Measurements from ENCODE around the gene MAN1A2.
A peak's percentile ranks its signal among the peaks of the same experiment; 100 is the strongest.

The MAN1A2 gene

DNA sequence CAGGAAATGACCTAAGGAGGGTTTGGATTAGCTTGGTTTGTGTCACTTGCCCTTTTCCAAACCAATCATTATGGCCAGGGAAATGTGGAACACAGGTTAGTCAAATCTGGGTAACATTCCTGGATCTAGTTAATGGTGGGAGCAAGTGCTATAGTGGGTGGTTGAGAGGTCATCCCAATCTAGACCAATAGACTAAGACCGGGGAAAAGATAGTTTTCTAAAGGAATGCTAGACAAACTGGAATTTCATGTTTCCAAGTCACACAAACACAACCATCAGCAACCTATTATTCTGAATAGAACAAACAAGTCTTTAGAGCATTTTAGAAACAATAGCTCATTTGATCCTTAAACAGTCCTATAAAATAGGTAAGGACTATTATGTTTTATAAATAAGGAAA is 4.3 kb upstream of the MAN1A2 start:
- DNase-seq, result no peak

DNA sequence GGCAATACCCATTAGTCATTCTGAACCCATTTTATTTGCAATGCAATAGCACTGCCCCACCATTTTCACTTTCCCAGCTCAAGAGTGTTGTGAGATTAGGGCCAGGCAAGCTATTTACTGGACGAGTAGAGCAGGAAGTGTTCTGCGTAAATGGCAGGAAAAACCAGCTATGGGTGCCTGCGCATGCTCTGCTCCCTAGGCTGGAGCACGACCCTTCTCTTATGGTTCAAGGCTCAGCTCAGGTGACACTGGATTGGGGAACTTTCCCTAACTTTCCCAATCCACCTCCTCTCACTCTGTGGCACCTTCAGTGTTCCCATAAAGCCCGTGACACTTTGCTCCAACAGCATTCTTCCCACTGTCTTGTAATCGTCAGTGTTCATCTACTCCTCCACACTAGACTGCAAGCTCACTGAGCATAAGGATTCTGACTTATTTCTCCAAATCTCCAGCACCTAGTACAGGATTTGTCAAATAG is 3.6 kb upstream of the MAN1A2 start:
- DNase-seq, result no peak

DNA sequence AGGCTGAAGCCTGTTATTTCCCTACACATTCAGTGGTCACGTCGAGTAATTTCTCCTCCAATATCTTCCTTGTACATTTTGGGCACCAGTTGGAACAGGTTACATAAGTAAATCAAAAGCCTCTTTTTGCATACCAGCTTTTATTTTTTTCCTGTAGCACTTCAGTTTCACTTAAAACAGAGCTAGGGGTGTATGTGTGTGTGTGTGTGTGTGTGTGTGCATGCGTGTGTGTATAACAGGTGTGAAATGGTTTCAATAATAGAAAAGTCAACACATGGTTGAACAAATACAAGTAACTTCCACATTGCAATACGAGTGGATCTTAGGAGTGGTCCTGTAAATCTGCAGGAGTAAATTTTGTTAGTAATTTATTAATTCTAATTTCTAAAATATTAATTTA is 3.0 kb upstream of the MAN1A2 start:
- DNase-seq, result no peak

DNA sequence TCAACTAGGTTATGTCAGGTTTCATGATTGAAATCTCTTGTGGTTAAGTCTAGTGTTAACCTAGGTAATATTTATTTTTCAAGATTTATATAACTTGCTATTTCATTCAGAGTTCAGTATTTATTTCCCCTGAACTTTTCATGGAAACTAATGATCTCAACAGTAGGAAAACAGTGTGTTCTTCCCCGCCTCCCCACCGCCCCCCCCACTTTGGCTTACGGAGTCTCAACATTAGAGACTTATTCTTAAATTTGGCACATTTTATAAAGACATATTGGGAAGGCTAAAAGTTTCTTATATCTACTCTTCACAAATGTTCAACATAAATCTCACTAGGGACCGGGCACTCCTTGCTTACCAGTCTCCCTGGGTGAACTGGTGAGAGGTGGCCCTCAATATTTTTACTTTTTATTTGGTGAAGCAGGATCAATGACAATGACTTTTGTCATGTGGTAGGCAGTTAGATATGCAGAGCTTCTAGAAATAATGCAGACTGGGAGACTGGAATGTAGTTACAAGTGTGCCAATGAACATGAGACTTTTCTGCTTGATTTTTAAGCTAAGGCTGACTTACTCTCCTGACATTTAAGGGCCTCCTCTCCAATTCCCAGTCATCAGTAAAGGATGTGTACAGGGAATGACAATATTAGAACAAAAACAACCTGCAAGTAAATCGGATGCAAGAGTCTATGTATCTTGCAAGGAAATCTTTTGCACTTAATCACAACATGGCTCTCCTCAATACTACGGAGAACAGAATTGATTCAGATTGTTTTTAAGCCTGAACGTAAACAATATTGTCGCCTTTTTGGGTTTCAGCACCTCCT is 1.7 kb upstream of the MAN1A2 start:
- no peak for DNase-seq

DNA sequence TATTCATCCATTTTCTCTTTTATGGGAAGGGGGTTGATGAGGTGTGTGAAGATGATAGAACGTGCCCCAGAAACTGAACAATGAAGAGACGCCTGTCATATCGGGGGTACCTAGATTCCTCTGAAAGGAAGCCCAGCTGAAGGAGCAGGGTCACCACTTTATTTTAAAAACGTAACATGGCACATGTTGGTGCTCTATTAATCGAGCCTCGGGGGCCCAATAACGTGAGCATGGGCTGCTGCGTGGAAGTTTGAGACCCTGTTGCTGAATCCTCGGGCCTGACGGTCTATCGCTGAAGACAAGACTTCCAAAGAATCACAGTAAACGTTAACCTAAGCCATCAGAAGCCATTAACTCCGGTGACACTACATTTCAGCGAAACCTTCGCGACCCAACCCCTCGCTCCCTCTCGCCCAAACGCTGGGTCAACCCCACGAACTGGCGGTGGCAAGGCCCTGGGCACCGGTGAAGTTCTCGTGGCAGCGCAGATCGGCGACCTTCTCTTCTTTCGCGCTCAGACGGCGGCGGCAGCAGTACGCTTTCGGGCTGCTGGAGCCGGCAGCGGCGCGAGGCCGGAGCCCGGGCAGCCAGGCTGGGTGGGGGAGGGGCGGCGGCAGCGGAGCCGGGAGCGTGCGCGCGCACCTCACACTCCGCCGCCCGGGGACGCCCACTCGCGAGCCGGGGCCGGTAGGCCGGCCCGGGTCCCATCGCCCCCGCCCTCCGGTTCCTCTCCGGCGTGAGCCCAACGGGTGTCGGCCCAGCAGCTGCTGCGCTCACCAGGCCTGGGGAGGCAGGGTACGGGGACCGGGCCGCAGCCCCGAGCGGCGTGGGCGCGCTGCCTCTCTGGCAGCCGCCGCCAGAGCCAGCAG is 838 bp upstream of the MAN1A2 start:
- DNase-seq, result peak; percentile 94

DNA sequence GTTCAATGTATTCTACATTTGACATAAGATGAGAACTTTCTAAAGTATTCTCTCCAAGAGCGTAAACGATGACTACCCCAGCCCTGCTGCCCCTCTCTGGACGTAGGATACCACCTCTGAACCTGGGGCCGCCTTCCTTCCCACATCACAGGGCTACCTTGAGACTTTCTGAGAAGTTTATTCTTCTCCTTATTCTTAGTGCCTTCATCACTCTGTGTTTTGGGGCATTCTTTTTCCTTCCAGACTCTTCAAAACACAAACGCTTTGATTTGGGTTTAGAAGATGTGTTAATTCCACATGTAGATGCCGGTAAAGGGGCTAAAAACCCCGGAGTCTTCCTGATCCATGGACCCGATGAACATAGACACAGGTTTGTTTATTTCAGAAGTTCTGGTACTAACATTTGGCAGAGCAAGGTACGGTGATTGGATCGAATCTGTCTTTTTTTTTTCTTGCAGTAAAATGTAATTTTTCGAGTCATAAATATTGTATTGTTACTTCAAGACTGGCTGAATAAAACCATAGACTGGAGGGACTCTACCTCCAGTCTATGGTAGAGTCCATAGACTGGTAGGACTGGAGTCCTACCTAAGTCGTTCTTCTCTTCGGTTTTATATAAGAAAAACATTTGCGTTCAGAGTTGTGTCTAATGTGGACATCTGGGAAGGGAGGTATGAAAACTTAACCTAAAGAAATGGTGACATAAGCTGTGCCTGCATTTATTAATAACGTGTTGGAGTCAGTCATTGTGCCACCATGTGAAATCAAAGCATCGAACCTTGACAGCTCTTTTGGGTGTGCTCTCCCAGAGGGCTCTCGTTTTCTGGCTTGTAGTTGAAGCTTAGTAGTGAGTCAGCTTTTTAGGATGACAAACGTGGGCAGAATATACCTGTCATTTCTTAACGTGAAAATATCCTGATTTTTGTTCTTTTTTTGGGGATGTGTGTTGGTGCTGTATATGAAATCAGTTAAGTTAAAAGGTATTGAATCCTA is 1.2 kb downstream of the MAN1A2 start:
- DNase-seq, result no peak

DNA sequence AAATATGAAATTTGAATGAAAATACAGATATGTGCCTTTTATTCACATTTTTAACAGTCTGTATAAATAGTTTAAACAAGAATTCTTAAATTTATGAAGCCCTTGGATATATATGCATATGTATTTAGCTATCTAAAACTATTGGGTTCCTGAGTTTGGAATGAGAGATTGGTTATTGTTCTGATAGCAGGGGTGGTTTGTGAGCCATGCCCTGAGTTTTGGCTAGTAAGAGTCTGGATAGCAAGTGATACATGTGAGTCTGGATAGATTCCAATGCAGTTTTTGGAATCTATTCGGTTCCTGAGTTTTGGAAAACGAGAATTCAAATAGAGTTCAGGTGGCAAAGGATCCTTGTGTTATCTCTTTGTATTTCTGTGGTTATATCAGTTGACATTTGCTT is 2.8 kb downstream of the MAN1A2 start:
- DNase-seq, result no peak

DNA sequence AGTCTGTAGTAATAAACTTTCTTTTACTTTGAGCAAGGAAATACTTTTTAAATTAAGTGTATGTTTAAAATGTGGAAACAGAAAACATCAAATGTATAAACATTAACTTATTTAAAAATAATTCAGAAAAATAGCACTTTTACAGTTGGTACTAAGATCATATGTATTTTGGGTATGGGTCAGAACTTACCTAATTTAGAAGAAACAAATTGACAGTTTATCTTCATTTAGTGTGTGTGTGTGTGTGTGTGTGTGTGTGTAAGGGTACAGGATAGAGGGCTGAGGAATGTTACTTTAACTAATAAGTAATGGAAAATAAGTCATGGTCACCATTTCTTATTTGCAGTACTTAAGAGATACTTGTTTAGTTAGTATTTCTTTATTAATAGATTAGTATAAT is 3.3 kb downstream of the MAN1A2 start:
- DNase-seq, result no peak

DNA sequence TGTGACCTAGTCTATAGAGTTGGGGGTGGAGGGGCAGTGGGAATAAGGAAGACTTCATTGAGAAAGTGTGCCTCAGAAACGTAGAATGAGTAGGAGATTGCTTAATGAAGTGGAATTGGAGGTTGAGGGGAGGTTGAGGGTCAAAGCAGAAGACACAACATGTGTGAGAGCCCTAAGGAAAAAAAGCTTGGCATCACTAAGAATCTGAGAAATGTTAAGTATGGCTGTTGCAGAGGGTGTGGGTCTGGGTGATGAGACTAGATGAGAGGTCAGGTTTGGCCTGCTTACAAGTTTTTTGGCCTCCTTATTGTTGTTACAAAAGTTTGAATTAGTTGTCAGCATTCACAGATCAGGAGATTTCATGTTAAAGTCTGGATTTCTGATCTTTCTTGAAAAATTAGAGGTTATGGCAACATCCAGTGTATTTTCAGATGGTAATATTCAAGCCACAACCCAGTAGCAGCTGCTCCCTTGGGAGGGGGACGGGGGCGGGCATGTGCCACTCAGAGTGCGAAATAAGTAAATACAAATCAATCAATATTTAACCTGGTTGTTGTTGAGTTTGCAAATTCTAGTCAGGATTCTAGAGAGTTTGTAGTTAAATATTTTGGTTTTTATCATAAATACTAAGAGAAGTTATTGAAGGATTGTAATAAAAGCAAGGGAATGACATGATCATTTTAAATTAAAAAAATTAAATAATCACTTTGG is 4.3 kb downstream of the MAN1A2 start:
- no peak for DNase-seq

DNA sequence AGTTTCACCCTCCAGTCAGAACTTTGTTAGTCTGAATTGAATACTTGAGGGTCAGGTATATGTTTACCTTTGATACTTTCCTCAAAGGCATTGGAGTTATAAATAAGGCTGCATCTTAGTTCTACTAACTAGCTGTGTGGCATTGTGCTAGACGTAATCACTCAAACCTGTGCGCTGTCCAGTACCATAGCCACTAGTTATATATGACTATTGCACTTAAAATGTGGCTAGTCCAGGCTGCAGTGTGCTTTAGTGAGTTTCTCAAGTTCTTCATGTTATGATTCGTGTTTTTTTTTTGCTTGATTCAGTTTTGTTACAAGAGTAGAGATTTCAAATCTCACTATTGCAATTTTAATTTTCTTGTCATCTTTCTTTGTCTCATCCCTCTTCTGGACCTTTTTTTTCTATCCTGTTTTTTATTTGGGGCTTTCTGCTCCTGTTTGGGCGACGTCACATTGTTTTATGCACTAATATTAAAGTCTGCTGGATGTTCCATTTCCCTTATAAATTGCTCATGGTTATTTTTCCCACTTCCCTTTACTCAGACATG is 5.7 kb downstream of the MAN1A2 start:
- no peak for DNase-seq

DNA sequence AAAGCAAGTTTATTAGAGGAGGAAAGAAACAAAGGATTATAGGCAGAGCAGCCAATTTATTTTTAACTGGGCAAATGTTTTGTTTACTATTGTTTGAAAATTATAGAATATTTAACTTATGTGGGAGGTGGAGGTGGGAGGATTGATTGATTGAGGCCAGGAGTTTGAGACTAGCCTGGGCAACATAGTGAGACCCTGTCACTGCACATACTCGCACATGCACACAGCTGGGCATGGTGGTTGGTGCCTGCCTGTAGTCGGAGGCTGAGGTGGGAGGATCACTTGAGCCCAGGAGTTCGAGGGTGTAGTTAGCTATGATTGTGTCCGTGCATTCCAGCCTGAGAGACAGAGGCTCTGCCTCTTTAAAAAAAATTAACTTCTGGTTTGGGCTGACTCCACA is 6.7 kb downstream of the MAN1A2 start:
- no peak for DNase-seq

DNA sequence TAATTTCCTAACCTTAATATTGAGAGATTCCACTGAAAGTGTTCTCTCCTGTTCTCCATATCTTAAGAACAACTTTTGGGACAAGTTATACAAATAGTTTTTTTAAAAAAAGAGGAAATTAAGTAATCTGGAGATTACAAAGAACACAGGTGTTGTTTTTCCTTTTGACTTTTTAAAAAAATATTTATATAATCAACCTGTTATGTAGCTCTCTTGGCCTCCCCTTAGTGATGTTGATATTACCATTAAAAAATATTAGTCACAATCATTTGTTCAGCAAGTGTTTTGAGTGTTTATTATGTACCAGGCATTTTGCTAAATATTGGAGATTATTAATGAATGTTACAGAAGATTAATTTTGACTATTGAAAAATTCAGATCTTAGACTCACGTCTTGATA is 8.1 kb downstream of the MAN1A2 start:
- no peak for DNase-seq

DNA sequence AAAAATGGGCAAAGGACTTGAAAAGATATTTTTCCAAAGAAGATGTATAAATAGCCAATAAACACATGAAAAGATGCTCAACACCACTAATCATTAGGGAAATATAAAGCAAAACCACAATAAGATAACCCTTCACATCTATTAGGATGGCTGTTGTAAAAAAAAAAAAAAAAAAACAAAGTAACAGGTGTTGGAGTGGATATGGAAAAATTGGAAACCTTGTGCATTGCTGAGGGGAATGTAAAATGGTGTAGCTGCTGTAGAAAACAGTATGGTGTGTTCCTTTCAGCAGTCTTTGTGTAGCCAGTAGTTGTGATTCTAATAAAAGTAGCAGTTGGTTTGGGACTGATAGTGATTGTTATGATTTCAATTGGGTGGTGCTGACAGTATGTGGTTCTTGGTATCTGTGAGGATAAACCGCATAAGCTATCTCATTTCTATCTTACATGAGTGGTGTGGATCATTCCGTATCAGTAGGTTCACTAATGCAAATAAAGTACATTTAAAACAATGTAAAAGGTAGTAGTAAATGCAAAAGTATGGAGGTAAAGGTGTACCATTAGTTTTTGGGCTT is 19.9 kb downstream of the MAN1A2 start:
- no peak for DNase-seq

DNA sequence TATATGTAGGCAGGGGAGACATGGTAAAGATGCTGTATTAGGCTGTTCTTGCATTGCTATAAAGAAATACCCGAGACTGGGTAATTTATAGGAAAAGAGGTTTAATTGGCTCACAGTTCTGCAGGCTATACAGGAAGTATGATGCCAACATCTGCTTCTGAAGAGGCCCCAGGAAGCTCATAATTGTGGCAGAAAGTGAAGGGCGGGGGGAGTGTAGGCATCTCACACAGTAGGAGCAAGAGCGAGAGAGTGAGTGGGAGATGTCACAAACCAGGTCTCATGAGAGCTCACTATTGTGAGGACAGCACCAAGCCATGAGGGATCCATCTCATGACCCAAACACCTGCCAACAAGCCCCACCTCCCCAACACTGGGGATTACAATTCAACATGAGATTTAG is 21.1 kb downstream of the MAN1A2 start:
- DNase-seq, result no peak

DNA sequence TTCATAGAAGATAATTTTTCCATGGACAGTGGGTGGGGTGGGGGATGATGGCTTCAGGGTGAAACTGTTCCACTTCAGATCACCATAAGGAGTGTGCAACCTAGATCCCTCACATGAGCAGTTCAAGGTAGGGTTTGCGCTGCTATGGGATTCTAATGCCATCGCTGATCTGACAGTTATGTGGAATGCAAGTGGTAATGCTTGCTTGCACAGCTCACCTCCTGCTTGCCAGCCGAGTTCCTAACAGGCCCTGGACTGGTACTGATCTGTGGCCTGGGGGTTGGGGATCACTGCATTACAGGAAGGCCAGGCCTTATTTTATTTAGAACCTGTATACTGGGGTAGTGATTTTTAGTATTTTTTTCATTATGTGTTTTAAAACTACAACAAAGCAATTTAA is 22.0 kb downstream of the MAN1A2 start:
- no peak for DNase-seq

DNA sequence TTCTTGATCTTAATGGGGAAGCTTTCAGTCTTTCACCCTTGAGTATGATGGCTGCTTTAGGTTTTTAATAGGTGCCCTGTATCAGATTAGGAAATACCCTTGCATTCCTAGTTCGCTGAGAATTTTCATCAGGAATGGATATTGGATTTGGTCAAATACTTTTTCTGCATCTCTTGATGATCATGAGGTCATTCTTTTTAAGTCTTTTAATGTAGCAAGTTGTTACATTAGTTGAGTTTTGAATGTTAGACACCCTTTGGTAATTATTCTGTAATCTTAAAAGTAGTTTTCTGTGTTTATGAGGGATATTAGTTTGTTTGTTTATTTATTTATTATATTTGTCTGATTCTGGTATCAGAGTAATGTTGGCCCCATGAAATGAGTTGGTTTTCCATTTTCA is 22.5 kb downstream of the MAN1A2 start:
- DNase-seq, result no peak

DNA sequence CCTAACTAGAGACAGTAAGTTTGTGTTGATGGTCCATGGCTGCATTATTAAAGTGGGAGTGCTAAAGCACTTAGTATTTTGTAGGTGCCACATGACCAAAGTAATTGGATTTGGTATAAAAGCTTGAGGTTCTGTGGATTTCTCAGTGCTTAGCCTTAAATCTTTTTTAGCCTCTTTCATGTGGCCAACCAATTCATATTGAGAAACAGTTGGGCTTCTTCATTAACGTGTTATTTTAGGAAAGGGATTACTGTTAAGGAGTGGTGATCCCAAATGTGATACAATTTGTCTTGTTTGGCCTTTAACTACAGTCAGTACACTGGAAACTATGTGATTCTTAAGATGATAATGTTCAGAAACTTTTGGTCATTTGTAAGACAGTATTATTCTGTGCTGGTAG is 25.5 kb downstream of the MAN1A2 start:
- no peak for DNase-seq

DNA sequence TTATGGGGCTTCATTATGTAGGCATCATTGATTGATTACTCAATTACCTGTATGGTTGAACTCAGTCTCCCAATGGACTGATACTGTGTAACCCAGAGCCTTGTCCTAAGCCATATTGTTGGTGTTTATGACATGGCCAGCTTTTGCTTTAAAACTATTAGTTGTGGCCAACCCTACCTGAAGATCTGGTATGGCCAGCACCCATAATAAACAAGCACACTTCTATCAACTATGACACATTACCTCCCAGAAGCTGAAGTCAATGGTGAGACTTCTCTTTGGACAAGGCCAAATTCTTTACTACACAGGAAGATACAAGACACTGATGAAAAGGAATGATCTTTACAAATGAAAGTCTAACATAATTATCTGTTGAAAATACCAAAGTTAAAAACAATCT is 28.8 kb downstream of the MAN1A2 start:
- no peak for DNase-seq

DNA sequence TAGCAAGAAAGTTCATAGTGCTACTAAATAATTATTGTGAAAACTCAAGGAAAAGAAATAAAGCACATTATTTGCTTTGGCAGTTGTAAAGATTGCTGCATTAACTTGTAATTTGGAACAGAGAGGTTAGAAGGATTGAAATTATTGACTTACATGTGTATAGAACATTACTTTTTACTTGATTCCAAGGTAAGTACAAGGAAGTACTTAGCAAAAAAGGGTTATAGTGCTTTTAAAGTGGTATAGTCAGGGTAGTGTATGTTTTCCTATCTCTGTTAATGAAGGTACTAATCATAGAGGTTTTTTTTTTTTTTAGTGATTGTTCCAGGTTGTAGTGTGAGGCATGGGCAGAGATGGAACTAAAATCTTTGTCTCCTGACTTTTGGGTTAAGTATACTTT is 29.4 kb downstream of the MAN1A2 start:
- no peak for DNase-seq

DNA sequence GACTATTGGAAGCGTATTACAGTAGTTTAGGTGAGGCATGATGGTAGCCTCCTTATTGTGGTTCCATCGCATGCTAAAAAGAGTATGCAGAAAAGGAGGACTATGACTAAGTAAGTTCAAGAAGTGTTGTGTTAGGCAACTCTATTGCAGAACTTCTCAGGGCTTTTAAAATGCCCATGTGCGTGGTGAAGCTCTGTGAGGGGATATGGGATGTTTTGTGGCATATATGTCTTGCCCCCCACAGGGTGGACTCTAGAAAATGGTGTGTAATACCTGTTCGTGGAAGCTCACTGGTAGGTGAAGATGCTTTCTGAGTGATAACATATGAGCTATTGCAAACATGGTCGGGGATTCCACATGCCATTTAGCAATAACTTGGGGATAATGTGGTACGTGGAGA is 31.7 kb downstream of the MAN1A2 start:
- no peak for DNase-seq

DNA sequence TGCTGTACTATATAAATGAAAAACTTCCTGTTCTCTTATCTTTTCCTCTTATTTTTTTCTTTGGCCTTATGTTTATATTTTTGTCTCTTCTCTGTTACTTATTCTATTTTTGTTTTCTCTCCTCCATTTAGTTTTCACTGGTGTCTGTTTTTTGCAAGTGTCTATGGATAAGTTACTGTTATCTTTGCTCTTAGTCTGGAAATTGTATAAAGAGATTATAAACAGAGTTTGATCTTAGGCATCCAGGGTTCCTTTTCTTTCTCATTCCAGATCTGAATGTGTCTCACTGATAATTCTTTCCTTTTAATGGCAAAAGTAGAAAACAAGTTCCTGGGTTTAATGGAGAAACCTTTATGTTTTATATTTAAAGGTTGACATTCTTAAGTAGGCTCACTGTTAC is 34.5 kb downstream of the MAN1A2 start:
- DNase-seq, result no peak

DNA sequence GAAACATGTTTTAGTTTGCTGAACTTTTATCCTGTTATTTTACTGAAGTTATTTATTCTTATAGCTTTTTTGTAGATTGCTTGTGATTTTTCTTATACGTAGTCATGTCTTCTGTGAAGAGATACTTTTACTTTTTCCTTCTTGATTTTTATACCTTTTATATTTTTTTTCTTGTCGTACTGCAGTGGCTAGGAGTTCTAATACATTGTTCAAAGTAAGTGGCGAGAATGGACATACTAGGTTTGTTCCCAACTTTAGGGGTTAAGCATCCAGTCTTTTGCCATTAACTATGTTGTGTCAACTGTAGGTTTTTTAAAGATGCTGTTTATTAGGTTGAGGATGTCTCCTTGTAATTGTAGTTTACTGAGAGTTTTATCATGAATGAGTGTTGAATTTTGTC is 36.3 kb downstream of the MAN1A2 start:
- DNase-seq, result no peak
